PC-3 (cell line): Measurements from ENCODE around the gene CREBRF. TPM values are rescaled to one million over a fixed set of nuclear protein-coding genes. Genes with fewer than 3 reads are reported as not detected.
"Not testable (repeated sequence)": the region's sequence is repeated elsewhere in the genome, so short reads cannot be mapped to it uniquely, and the experiment has no call there.

Experiments
- ATAC-seq: fragments of 200-7000 bp; cut with Tn5 transposase; 2 replicates; pipeline ENCODE4 v1.9.1; 2020; ENCODE audit warnings: mild to moderate bottlenecking, moderate library complexity
- BruUV-seq: library from RNA; stranded (reverse); fragments of 400-500 nt; replicated peaks from 2 replicates; lab custom pipeline; 2021; lab: Mats Ljungman, UMichigan
- CTCF ChIA-PET: fragments of 300-600 bp; sonication (Branson Sonifier 250); formaldehyde crosslinking; loops from one replicate; lab custom pipeline; 2022; ENCODE audit warnings: antibody characterized with exemption; lab: Charles Lee
- POLR2A ChIA-PET: fragments of 300-600 bp; sonication (Branson Sonifier 250); formaldehyde crosslinking; loops from one replicate; lab custom pipeline; 2022; ENCODE audit warnings: antibody characterized with exemption; ENCODE audit not compliant: unreplicated experiment; lab: Charles Lee
- DNase-seq: peaks from one replicate; pipeline ENCODE4 v3.0.0-alpha.2; 2015
- H2AFZ ChIP-seq: fragments of 300-600 bp; sonication (generic); 2 replicates; pipeline ENCODE4 v1.6.0; 2016; ENCODE audit warnings: antibody characterized with exemption, low read length
- H3F3A ChIP-seq: fragments of 300-600 bp; sonication (generic); one replicate; pipeline ENCODE4 v1.6.0; 2017; ENCODE audit warnings: antibody characterized with exemption, low read length, control low read depth, mild to moderate bottlenecking; ENCODE audit not compliant: unreplicated experiment
- H3K27ac ChIP-seq: fragments of 300-600 bp; sonication (generic); 2 replicates; pipeline ENCODE4 v1.5.1; 2016; ENCODE audit warnings: mild to moderate bottlenecking, low read length
- H3K27me3 ChIP-seq: fragments of 300-600 bp; sonication (generic); 2 replicates; pipeline ENCODE4 v1.6.1; 2016; ENCODE audit warnings: low read length, mixed read lengths
- H3K36me3 ChIP-seq: fragments of 300-600 bp; sonication (generic); 2 replicates; pipeline ENCODE4 v1.6.1; 2016; ENCODE audit warnings: low read depth, mixed run types, low read length, mixed read lengths
- H3K4me1 ChIP-seq: fragments of 300-600 bp; sonication (generic); 2 replicates; pipeline ENCODE4 v1.5.1; 2016; ENCODE audit warnings: low read length; ENCODE audit not compliant: insufficient read depth
- H3K4me2 ChIP-seq: fragments of 300-600 bp; sonication (generic); 2 replicates; pipeline ENCODE4 v1.6.0; 2016; ENCODE audit warnings: low read length
- H3K4me3 ChIP-seq: fragments of 300-600 bp; sonication (generic); 2 replicates; pipeline ENCODE4 v1.5.1; 2016; ENCODE audit warnings: mild to moderate bottlenecking, low read length, mixed read lengths
- H3K79me2 ChIP-seq: fragments of 300-600 bp; sonication (generic); 2 replicates; pipeline ENCODE4 v1.6.1; 2017; ENCODE audit warnings: low read length, mixed read lengths
- H3K9ac ChIP-seq: fragments of 300-600 bp; sonication (generic); 2 replicates; pipeline ENCODE4 v1.6.0; 2016; ENCODE audit warnings: mild to moderate bottlenecking, low read length
- H3K9me2 ChIP-seq: fragments of 300-600 bp; sonication (generic); replicated peaks from 2 replicates; pipeline ENCODE4 v1.6.1; 2016; ENCODE audit warnings: mixed run types, low read length, mixed read lengths
- H3K9me3 ChIP-seq: fragments of 300-600 bp; sonication (generic); 2 replicates; pipeline ENCODE4 v1.6.1; 2016; ENCODE audit warnings: low read length, mixed read lengths
- H4K20me1 ChIP-seq: fragments of 300-600 bp; sonication (generic); 2 replicates; pipeline ENCODE4 v1.6.1; 2016; ENCODE audit warnings: low read length, mixed read lengths
- CTCF ChIP-seq: fragments of 300-600 bp; sonication (generic); conservative IDR thresholded peaks from 2 replicates; pipeline ENCODE4 v1.5.1; 2017; ENCODE audit warnings: antibody characterized with exemption, low read depth, mild to moderate bottlenecking, low read length
- EZH2 ChIP-seq: fragments of 300-600 bp; sonication (generic); IDR thresholded peaks from one replicate; pipeline ENCODE4 v1.6.1; 2017; ENCODE audit warnings: antibody characterized with exemption, mild to moderate bottlenecking, low read length; ENCODE audit not compliant: unreplicated experiment
- EZH2phosphoT487 ChIP-seq: fragments of 300-600 bp; sonication (generic); IDR thresholded peaks from 2 replicates; pipeline ENCODE4 v1.6.1; 2018; ENCODE audit warnings: mild to moderate bottlenecking, antibody characterized with exemption, low read length, borderline replicate concordance
- intact Hi-C: fragments of 100-400 bp; cut with micrococcal nuclease; formaldehyde crosslinking; loops from 2 replicates; pipeline ENCODE4 v1.9.0; 2023
- total RNA-seq: library from RNA; depleted of rRNA; stranded (reverse); fragments of >200 nt; gene quantifications from 2 replicates; pipeline ENCODE4 v1.2.3, GENCODE V29; 2014

Gene CREBRF
- total RNA-seq, 1 experiment from 2014 or later = 4.9 TPM

- intact Hi-C loops = loop anchor here (2.0 to 5.0 kb wide), 2 partner anchors 32 to 41 kb away; partner anchors contain the start of gene CREBRF
- H3K36me3 ChIP-seq = peaks cover 11% of the 10 kb centered on the region; the same call in 1 of the 2 replicates
- H3F3A ChIP-seq = no peaks in the 10 kb centered on the region
- DNase-seq = peak; percentile 77
- peak; percentile 94 for ATAC-seq
- no peak for TF ChIP-seq CTCF
- no peak for TF ChIP-seq EZH2phosphoT487
- no peak for TF ChIP-seq EZH2
- peaks cover 77% of the 10 kb centered on the region for H3K79me2 ChIP-seq
- H3K9me3 ChIP-seq = no peaks in the 10 kb centered on the region
- no peaks in the 10 kb centered on the region for H3K9me2 ChIP-seq
- H3K9ac ChIP-seq = no peak overlapping the region
- no TSS peak for BruUV-seq
- no peak overlapping the region for H3K4me3 ChIP-seq
- ChIA-PET CTCF (no interaction called here), POLR2A (interaction anchor here (0.6 kb wide), 1 partner anchor 21 kb away, joined by 3 read pairs; no protein-coding TSS in a partner anchor)
- no peaks in the 10 kb centered on the region for H3K27me3 ChIP-seq
- peaks cover 22% of the 10 kb centered on the region for H3K4me1 ChIP-seq
- peak overlapping the region; percentile 31 for H3K4me2 ChIP-seq
- no peak overlapping the region for H2AFZ ChIP-seq
- peak overlapping the region; percentile 58 for H3K27ac ChIP-seq
- peaks cover 17% of the 10 kb centered on the region for H4K20me1 ChIP-seq
Observed at GRCh38 chr5:173016598-173017046, 39.5 kb upstream of the CREBRF start.

- H2AFZ ChIP-seq, H3K36me3 ChIP-seq, H3K27me3 ChIP-seq, BruUV-seq, H3K9me2 ChIP-seq, H3K9me3 ChIP-seq, H3K9ac ChIP-seq, ATAC-seq, H3F3A ChIP-seq, H3K4me3 ChIP-seq, CTCF ChIA-PET, DNase-seq: not testable (repeated sequence)
- intact Hi-C loops = loop anchor here (2.0 to 5.0 kb wide), 2 partner anchors 32 to 40 kb away; partner anchors contain the start of gene CREBRF
- H4K20me1 ChIP-seq = peaks cover 17% of the 10 kb centered on the region
- H3K79me2 ChIP-seq = peaks cover 73% of the 10 kb centered on the region
- H3K4me2 ChIP-seq = peak overlapping the region; percentile 31
- H3K4me1 ChIP-seq = peaks cover 22% of the 10 kb centered on the region
- H3K27ac ChIP-seq = peak overlapping the region; percentile 58
- POLR2A ChIA-PET = interaction anchor here (0.6 kb wide), 1 partner anchor 22 kb away, joined by 3 read pairs; no protein-coding TSS in a partner anchor
Observed at GRCh38 chr5:173017087-173017486, 39.1 kb upstream of the CREBRF start.

GRCh38 chr5:173018358-173018757, 37.8 kb upstream of the CREBRF start:
- H3K79me2 ChIP-seq = peaks cover 69% of the 10 kb centered on the region
- no peak for ATAC-seq
- no peaks in the 10 kb centered on the region for H3K9me3 ChIP-seq
- ChIA-PET CTCF (no interaction called here), POLR2A (interaction anchor here (0.6 kb wide), 1 partner anchor 13 kb away, joined by 3 read pairs; no protein-coding TSS in a partner anchor)
- intact Hi-C loops = loop anchor here (5.0 kb wide), 1 partner anchor 39 kb away; the partner anchor contains the start of gene CREBRF
- no peaks in the 10 kb centered on the region for H3F3A ChIP-seq
- BruUV-seq = no TSS peak
- peaks cover 22% of the 10 kb centered on the region for H3K4me1 ChIP-seq
- no peak overlapping the region for H3K27ac ChIP-seq
- no peak overlapping the region for H3K9ac ChIP-seq
- no peak for DNase-seq
- no peaks in the 10 kb centered on the region for H3K9me2 ChIP-seq
- H2AFZ ChIP-seq = no peak overlapping the region
- peaks cover 13% of the 10 kb centered on the region for H3K36me3 ChIP-seq
- H4K20me1 ChIP-seq = peaks cover 17% of the 10 kb centered on the region
- H3K4me3 ChIP-seq = no peak overlapping the region
- no peak for TF ChIP-seq EZH2phosphoT487
- TF ChIP-seq EZH2 = no peak
- no peak for TF ChIP-seq CTCF
- H3K27me3 ChIP-seq = no peaks in the 10 kb centered on the region
- no peak overlapping the region for H3K4me2 ChIP-seq
